HL-60 (cell line): Measurements from ENCODE around the gene GPD1L.
"Not testable (repeated sequence)": the region's sequence is repeated elsewhere in the genome, so short reads cannot be mapped to it uniquely, and the experiment has no call there.

Source experiments
- DNase-seq, 2 experiments: peaks; one replicate each; pipeline ENCODE4 v3.0.0-alpha.2; 2010 to 2020; ENCODE audit warnings: low read depth in 1 of 2, low spot score in 1 of 2
- H3K27ac ChIP-seq: fragments of 250-450 bp; sonication (Bioruptor Pico); replicated peaks from 2 replicates; pipeline ENCODE4 v1.5.1; 2020; ENCODE audit warnings: mild to moderate bottlenecking, moderate library complexity
- H3K27me3 ChIP-seq: fragments of 250-450 bp; sonication (Bioruptor Pico); 2 replicates; pipeline ENCODE4 v1.5.1; 2021; ENCODE audit warnings: mild to moderate bottlenecking, moderate library complexity; ENCODE audit not compliant: insufficient read depth, poor library complexity, severe bottlenecking
- H3K4me3 ChIP-seq: replicated peaks from 2 replicates; pipeline ENCODE4 v1.5.1; 2011; ENCODE audit warnings: mild to moderate bottlenecking, control low read depth, low read length; ENCODE audit not compliant: insufficient read depth
- CTCF ChIP-seq: IDR thresholded peaks from one replicate; pipeline ENCODE4 v1.5.1; 2011; ENCODE audit warnings: low read length, control low read depth, inconsistent platforms; ENCODE audit not compliant: insufficient read depth
- GABPA ChIP-seq: IDR thresholded peaks from 2 replicates; pipeline ENCODE4 v1.6.1; 2012; ENCODE audit warnings: low read depth
- POLR2AphosphoS5 ChIP-seq: IDR thresholded peaks from 2 replicates; pipeline ENCODE4 v1.6.1; 2012; ENCODE audit warnings: low read depth
- REST ChIP-seq: IDR thresholded peaks from 2 replicates; pipeline ENCODE4 v1.6.1; 2012; ENCODE audit warnings: low read depth; ENCODE audit not compliant: insufficient replicate concordance
- SPI1 ChIP-seq: IDR thresholded peaks from 2 replicates; pipeline ENCODE4 v1.6.1; 2012; ENCODE audit warnings: low read depth, mild to moderate bottlenecking, borderline replicate concordance

GPD1L gene

DNA sequence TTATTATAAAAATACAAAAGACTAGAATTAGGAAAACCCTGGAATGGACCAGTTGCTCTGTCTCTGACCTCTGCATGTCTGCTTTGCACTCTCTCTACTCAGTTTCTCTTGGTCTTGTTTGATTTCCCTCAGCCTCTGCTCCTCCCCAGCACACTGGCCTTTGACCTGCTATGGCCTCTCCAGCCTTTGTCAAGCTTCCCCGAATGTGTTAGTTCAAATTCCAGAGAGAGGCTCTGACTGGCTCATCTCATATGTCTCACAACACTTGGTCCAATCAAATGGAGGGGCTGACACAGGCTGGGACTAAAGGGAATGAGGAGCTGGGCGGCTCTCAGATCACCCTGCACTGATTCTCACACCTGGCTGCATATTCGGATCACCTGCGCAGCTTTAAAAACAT is 79.7 kb downstream of the GPD1L start:
- TF ChIP-seq REST (no peak), POLR2AphosphoS5 (no peak), GABPA (no peak), SPI1 (no peak), CTCF (no peak)
- no peak overlapping the region for H3K4me3 ChIP-seq
- no peak for DNase-seq
- H3K27me3 ChIP-seq, result no peaks in the 10 kb centered on the region
- H3K27ac ChIP-seq, result no peak overlapping the region

DNA sequence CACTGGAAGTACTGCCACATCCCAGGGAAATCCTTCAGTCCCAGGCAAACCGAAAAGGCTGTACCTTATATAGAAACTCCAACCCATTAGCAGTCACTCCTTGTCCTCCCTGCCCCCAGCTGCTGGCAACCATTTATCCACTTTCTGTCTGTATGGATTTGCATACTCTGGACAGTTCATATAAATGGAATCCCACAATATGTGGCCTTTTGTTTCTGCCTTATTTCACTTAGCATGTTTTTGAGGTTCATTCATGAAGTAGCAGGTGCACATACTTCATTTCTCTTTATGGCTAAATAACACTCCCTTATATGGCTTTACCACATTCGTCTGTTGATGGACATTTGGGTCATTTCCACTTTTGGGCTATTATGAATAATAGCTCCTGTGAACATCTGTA is 80.5 kb downstream of the GPD1L start:
- TF ChIP-seq CTCF (no peak), GABPA (no peak), POLR2AphosphoS5 (no peak)
- H3K4me3 ChIP-seq, result no peak overlapping the region
- DNase-seq, result no peak
- no peak overlapping the region for H3K27ac ChIP-seq
- H3K27me3 ChIP-seq, result no peaks in the 10 kb centered on the region

- H3K27me3 ChIP-seq, result no peaks in the 10 kb centered on the region
- DNase-seq, result no peak
- H3K4me3 ChIP-seq, result no peak overlapping the region
- no peak overlapping the region for H3K27ac ChIP-seq
- TF ChIP-seq GABPA (no peak), SPI1 (no peak), REST (no peak), POLR2AphosphoS5 (no peak), CTCF (no peak)
Measured at GRCh38 chr3:32189693-32190092, 83.3 kb downstream of the GPD1L start.

GRCh38 chr3:32190556-32190955 is 84.1 kb downstream of the GPD1L start:
- not testable (repeated sequence) for H3K4me3 ChIP-seq, H3K27me3 ChIP-seq, H3K27ac ChIP-seq, DNase-seq
